NCI-H774 (cell line): Measurements from ENCODE around the gene KRT10.

Experiments
- DNase-seq: peaks from one replicate; lab custom pipeline; 2025; lab: John Stamatoyannopoulos, UW

Gene KRT10

DNA sequence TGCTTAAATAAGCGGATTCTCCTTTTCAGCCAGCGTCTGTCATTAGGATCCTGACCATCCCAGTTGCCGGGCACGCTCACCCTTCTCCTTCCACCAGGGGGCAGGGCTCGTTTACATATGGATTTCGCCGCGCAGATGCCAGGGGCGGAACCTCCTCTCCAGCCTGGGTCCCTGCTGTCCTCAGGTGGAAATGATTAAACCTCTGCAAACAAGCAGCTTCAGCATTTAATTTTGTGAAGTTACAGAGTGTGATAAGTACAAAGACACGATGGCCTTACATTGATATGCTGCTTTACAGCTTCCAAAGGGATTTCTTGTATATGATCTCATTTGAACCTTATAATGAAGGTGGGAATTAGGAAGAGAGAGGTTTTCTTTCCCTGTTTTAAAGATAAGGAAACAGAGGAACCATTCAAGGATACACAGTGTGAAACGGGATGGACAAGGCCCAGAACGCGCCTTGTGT lies 18.8 kb downstream of the KRT10 start:
- DNase-seq, result peak; percentile 83

DNA sequence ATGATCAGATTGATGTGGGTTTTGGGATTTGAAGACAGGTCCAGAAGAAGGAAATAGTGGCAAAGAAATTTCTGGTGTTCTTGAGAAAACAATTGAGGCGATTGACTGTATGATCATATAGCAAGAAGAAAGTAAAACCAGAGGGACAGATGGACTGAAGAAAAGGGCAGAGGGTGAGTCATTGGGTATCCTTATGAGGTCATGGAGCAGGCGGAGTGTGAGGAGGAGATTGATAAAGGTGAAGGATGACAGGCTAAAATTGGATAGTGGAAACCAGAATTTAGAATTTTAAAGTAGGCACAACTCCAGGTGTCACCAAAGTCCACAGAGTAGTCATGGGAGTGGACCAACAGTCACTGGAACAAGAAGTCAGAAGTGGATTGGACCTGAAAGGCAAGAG lies 21.3 kb downstream of the KRT10 start:
- DNase-seq, result no peak

DNA sequence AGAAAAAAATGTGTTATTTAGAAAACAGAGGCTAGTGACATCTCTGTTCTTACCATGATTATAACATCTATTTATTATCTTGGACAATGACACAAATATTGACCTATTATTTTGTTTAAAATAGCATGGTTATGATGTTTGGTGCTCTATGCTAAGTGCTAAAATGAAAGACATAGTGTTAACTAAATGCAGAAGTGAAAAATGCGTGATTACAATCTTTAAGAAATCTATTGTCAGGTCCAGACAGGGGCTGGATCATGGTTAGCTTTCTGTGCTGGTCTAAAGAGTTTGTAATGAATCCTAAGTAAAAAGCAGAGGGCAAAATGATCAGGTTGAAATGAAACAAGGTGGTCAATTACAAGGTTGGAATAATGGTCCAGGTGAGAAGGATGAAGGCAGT lies 22.0 kb downstream of the KRT10 start:
- no peak for DNase-seq

DNA sequence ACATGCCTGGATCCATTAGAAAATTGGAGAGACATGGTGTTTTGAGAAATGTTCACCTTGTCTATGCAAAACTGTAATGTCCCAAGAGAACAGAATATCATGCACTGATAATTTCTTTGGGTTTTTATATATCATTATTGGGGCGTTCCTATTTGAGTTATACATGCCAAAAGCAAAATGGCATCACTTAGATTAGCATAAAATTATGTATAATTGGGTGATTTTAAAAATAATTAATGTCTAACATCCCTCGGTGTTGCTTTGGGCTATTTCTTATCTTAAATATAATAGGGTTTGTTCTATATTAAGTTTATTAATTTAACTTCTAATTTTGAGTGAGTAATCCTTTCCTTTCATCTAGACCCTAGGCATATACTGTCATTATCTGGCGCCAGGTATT lies 22.6 kb downstream of the KRT10 start, which contains the start of gene KRT28:
Gene KRT28, minus strand, starts transcription at position 101 of the 400 bp plus-strand sequence. Its CDS starts 66 bp downstream, at position 35.
- DNase-seq, result no peak

DNA sequence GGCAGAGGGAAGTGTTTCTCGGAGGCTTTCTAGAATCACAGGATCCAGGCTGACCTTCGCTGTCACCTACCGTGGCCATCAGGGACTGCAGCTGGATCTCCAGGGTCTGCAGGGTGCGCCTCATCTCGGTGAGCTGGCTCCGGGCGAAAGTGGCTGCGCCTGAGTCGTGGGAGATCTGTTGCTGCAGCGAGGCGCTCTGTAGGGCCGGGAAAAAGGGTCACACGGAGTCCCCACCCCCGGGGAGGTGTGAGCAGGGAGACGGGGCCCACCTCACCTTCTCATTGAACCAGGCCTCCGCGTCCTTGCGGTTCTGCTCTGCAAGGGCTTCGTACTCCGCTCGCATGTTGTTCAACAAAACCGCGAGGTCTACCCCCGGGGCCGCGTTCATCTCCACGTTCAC lies 25.6 kb downstream of the KRT10 start:
- DNase-seq, result no peak

DNA sequence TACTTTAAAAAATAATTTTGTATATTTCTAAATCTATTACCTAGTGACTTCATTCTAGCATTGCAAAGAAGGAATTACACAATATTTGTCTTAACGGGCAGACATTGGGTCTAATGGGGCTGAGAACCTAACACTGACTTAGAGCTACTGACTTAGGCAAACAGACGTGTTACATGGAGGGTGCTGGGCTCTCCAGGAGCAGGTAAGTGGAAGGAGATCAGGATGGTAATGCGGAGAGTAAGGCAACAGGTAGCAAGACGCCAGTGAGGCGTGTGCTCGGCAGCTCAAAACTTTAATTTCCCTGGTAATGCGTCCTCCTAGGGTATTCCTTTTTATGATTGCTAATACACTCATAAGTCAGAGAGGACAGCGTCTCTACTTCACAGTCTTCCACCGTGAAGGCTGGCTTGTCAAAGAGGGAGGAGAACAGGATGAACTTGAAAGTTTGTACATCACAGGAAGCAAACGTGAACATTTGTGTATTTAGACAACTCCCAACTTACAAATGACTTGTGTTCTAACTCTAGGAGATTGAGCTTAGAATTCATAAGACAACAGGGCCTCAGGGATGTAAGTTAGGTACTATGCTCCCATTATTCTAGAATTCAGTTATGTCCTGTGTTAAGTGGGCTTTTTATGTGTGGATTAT lies 27.3 kb downstream of the KRT10 start:
- no peak for DNase-seq

DNA sequence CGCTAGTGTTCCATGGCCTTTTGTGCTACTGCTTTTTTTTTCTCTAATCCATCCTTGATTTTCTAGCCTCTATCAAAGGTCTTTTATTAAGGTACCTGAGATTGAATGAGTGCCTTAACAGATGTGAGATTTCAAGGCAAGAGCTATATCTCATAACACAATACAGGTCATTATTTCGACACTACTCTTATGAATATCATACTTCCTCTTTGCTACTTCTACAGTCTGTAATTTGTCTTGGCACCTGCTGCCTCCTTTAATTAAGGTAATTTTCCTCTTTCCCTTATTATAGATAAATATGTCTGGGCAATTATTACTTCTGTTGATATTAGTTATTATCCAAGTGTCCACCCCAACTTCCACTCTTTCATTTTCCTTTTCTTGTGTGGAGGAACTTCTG lies 27.9 kb downstream of the KRT10 start:
- no peak for DNase-seq

DNA sequence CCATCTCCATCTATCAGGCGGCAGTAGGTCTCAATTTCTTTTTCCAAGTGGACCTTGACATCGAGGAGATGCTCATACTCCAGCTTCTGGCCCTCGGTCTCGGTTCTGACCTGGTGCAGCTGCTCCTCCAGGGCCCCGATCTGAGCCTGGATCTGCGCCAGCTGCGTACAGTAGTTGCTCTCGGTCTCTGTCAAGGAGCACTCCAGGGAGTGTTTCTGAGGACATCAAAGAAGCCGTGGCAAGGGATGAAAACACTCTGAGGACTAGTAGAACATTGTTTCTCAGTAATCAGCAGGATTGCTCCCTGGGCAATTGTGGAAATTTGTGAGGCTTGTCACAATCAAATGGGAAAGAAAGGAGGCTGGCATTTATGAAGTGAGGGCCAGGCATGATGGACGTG lies 28.6 kb downstream of the KRT10 start:
- no peak for DNase-seq

DNA sequence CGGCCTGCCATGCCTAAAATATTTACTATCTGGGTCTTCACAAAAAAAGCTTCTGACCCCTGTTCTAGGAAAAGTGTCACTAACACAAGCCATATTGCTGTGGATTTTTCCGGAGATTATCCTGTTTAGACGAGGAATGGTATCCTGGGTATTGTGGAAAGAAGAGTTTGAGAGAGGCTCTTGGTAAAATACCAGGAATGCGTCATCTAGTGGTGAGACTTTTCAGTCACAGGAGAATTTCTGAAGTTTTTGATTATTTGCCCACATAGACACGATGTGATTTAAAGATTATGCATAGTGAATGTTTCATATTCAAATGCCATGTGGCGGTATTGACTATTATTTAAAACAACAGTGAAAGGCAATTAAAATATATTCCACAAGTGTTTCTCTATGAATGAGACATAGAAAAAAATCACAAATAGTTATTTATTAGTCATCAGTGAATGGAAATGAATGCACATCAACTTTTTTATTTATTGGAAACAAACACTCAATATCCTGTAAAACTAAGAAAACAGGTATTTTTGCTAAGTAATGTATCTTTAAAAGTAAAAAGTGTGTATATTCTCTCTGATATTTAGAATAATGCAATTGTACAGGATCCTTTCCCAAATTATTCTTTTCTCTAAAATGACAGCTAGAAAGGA lies 30.5 kb downstream of the KRT10 start:
- DNase-seq, result no peak

DNA sequence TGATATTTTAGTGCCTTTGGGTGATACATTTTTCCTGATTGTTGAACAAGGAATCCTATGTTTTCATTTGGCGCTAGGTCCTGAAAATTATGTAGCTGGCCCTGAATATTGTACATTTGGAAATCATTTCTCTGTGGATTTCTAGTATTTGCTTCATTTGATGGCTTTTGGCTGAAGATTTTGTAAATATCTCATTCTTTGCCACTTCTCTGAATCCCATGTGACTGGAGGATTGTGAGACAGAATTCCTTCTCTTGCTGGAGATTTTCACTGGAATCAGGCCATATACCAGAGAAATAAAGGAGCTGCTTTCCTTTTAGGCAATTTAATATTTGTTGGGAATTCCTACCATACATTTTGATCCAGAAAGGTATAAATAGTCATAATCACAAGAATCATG lies 31.3 kb downstream of the KRT10 start:
- no peak for DNase-seq

DNA sequence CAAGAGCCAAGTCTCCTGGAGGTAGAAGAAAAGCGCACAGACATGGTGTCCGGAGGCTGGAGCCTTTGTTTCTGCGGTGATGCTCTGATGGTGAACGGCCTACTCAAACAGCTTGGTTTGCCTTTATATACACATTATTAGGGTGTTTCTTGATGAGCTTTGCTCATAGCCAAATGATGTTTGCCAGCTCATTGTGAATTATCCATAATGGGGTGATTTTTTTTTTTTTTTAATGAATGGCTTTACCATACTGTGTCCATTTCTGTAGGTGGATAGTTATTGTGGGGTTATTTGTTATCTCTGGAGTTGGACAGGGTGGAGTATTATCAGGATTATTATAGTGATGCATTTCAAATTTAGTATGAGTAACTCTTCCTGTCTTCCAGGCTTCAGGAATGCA lies 40.0 kb downstream of the KRT10 start, which contains the start of gene KRT27:
Gene KRT27, minus strand, starts transcription at position 101 of the 400 bp plus-strand sequence. Its CDS starts 57 bp downstream, at position 44.
- DNase-seq, result no peak

DNA sequence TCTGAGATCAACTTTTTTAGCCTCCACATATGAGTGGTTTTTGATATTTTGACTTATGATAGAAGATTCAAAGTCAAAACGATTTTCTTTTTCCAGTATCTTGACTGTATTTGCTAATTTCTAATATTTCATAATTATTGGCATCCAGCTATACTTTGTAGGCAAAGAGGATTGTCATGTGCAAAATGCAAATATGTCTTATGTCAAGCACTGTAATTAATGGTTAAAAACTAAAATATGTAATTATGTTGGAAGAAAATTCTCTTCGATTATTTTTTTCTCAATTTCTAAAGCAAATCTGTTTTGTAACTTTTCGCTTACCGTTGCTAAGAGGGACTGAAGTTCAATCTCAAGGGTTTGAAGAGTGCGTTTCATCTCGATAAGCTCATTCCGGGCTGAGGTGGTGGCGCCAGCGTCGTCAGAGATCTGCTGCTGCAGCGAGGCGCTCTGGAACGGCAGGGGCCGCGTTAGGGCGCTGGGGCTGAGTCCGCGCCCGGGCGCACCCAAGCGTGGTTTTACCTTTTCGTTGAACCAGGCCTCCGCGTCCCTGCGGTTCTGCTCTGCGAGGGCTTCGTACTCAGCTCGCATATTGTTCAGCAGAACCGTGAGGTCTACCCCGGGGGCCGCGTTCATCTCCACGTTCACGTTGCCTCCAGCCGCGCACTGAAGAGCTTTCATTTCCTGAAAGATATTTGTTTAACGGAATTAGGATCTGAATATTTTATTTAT lies 43.1 kb downstream of the KRT10 start:
- peak; percentile 33 for DNase-seq

DNA sequence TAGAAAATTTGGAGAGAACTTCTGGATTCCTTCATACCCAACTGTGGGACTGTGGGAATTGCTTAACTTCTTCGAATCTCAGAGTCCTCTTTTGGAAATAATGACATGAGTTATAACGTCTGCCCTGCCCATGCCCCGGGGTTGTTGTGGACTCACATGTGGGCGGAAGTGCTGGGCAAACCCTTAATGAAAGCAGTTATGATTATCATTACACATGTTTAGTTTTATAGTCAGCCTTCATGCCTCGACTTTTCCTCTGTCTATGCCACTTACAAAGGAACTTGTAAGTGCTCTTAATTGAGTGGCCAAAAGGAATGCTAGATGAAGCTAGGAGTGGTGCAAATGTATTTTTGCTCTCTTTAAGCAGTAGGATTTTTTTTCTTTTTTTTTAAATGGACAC lies 44.0 kb downstream of the KRT10 start:
- DNase-seq, result no peak

DNA sequence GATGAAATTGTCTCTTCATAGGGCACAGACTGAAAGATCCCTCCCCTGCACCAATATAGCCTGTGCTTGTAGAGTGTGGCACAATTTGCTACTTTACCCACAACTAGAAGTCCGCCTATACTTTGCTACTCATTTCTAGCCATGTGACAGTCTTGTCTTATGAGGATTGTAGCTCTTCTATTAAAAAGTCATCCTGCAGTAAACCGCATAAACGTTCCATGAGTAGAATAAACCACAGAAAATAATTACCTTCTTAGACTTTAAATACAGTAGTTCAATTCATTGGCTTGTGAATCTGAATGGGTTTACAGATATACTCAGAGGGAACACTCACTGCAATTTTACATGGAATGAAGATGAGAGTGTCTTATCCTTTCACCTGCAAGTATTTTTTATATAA lies 44.4 kb downstream of the KRT10 start:
- no peak for DNase-seq

DNA sequence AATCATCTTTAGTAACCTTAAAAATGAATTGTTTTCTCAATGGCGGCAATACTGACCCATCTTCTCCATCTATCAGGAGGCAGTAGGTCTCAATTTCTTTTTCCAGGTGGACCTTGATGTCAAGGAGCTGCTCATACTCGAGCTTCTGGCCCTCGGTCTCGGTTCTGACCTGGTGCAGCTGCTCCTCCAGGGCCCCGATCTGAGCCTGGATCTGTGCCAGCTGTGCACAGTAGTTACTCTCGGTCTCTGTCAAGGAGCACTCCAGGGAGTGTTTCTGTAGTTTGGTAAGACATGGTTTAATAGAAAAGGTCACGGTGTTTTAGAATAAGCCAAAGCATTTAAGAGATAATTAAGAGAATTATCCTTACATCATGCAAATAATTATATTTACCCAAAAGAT lies 45.0 kb downstream of the KRT10 start:
- DNase-seq, result no peak

DNA sequence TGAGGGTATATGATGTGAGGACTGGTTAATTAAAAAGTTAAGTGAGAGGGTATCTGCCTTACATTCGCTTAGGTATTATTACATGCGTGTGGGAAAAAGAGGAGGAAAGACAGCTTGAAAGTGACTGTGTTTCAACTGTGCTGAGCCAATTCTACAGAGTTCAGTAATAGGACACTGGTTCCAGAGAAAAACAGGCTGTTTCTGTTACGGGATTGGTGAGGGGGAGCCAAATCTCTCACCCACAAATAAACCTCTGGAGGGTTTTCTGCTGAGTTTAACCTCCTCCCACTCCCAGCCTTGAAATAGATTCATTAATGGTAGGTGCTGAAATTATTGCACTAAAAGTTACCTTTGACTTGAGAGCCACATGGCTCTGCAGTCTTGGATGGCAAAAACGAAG lies 46.5 kb downstream of the KRT10 start:
- DNase-seq, result no peak

DNA sequence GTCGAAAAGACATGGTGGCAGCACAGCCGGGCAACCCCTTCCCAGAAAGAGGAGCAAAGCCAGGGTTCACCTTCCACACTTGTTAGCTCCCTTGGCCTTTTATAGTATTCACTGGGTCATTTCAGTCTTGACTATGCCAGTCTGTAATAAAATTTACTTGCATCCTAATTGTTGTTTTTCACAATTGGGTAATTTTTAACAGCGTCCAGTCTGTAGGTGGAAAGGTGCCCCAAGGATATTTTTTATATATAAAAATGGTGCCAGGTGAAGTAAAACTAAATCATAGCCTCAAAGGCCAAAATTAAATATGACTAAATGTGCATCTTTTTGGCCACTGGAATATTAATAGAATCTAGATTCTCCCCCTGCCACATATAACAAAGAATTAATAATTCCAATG lies 50.3 kb downstream of the KRT10 start, which contains the start of gene KRT26:
Gene KRT26, minus strand, starts transcription at position 101 of the 400 bp plus-strand sequence. Its CDS starts 88 bp downstream, at position 13.
- no peak for DNase-seq
